ENCODE data around the gene KPNA6.

KPNA6 gene

GRCh38 chr1:32221581-32221979 lies 113.7 kb downstream of the KPNA6 start:
- no peak for DNase-seq

- DNase-seq = peak; percentile 47
Observed at GRCh38 chr1:32221980-32222755, 114.3 kb downstream of the KPNA6 start, which contains the start of the genes EIF3I and TMEM234. Gene EIF3I, plus strand, starts transcription at chr1:32222407. Its CDS starts 35 bp downstream, at chr1:32222442. Gene TMEM234, minus strand, starts transcription at chr1:32222353. Its CDS starts 31 bp downstream, at chr1:32222322.

- no peak for DNase-seq
Observed at GRCh38 chr1:32223683-32224082, 115.8 kb downstream of the KPNA6 start.

- no peak for DNase-seq
Observed at GRCh38 chr1:32224285-32224684, 116.4 kb downstream of the KPNA6 start.
